ENCODE results near the gene MPV17.

- TF ChIP-seq CTCF (IDR thresholded peaks at IDR 0.05) (no peak), POLR2A (IDR thresholded peaks at IDR 0.05) (no peak)
Measured at GRCh38 chr2:27312152-27312551, 10.7 kb downstream of the MPV17 start.

Measured in adrenal gland (tissue), 5 donors.